SK-N-SH (cell line): Measurements from ENCODE around the gene EFNB2.

Source experiments
- CHD2 ChIP-seq: fragments of 150-350 bp; IDR thresholded peaks from 2 replicates; pipeline ENCODE4 v1.6.1; 2018; ENCODE audit warnings: low read length; ENCODE audit not compliant: partially characterized antibody
- CTCF ChIP-seq: fragments of 200-600 bp; sonication (generic); IDR thresholded peaks from 2 replicates; pipeline ENCODE4 v1.6.1; 2017; ENCODE audit warnings: antibody characterized with exemption, mild to moderate bottlenecking, moderate library complexity
- EP300 ChIP-seq, 2 experiments: IDR thresholded peaks; 2 replicates each; pipeline versions ENCODE4 v1.4.0 to v1.6.1; 2012; ENCODE audit warnings: borderline replicate concordance in 1 of 2, low read depth in 1 of 2, low read length in 1 of 2
- EZH2phosphoT487 ChIP-seq: fragments of 200-600 bp; sonication (generic); IDR thresholded peaks from 2 replicates; pipeline ENCODE4 v1.6.1; 2017; ENCODE audit warnings: low read depth, mixed run types, mild to moderate bottlenecking, antibody characterized with exemption, moderate library complexity, borderline replicate concordance
- GABPA ChIP-seq: IDR thresholded peaks from 2 replicates; pipeline ENCODE4 v1.4.0; 2012; ENCODE audit warnings: low read depth, mild to moderate bottlenecking
- JUND ChIP-seq: IDR thresholded peaks from 2 replicates; pipeline ENCODE4 v1.4.0; 2012
- NFIC ChIP-seq: IDR thresholded peaks from 2 replicates; pipeline ENCODE4 v1.4.0; 2012; ENCODE audit warnings: borderline replicate concordance
- PBX3 ChIP-seq: IDR thresholded peaks from 2 replicates; pipeline ENCODE4; 2012
- RCOR1 ChIP-seq: fragments of 150-350 bp; IDR thresholded peaks from 2 replicates; pipeline ENCODE4 v1.6.1; 2017; ENCODE audit warnings: antibody characterized with exemption, low read length
- RXRA ChIP-seq: IDR thresholded peaks from 2 replicates; pipeline ENCODE4 v1.4.0; 2012; ENCODE audit warnings: low read depth, mild to moderate bottlenecking, borderline replicate concordance
- YY1 ChIP-seq: IDR thresholded peaks from 2 replicates; pipeline ENCODE4 v1.4.0; 2012; ENCODE audit warnings: low read depth, mild to moderate bottlenecking
- TF ChIP-seq, protein P1 (sequence below): IDR thresholded peaks from 2 replicates; pipeline ENCODE4 v1.4.0; 2012; ENCODE audit warnings: low read depth

DNA sequence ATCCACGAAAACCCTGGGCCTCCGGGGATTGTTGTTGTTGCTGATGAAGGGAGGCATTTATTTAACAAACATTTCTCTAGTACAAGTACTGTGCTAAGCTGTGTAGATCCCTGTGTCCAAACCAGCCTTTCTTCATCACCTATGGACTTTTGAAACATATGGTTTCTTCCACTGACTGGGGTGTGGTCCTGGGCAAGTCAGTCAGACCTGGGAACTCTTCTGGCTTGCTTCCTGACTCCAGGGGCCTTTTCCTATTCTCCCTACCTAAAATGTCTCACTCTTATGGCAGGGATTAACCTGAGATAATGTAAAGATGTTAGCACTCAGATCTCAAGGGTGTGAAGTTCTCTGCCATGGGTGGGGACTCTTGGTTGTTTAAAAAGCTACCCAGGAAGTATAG lies 46.8 kb downstream of the EFNB2 start:
- TF ChIP-seq GABPA (no peak), CTCF (no peak), YY1 (no peak), JUND (no peak), EP300 (IDR thresholded peaks at IDR 0.05; ENCODE audit: borderline replicate concordance in 1 of 2, low read depth in 1 of 2, low read length in 1 of 2) (no peak), RXRA (no peak), NFIC (no peak), EZH2phosphoT487 (no peak), CHD2 (no peak), PBX3 (no peak), RCOR1 (no peak)
- TF ChIP-seq, protein P1, sequence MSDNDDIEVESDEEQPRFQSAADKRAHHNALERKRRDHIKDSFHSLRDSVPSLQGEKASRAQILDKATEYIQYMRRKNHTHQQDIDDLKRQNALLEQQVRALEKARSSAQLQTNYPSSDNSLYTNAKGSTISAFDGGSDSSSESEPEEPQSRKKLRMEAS, result no peak
